NCI-H510A treated with DMSO at 0.1 percent for 48 hours (cell line): ENCODE results near the gene MARK3.
A peak's percentile ranks its signal among the peaks of the same experiment; 100 is the strongest.

Experiments used
- DNase-seq: peaks from one replicate; lab custom pipeline; 2025; lab: John Stamatoyannopoulos, UW

The MARK3 gene

DNA sequence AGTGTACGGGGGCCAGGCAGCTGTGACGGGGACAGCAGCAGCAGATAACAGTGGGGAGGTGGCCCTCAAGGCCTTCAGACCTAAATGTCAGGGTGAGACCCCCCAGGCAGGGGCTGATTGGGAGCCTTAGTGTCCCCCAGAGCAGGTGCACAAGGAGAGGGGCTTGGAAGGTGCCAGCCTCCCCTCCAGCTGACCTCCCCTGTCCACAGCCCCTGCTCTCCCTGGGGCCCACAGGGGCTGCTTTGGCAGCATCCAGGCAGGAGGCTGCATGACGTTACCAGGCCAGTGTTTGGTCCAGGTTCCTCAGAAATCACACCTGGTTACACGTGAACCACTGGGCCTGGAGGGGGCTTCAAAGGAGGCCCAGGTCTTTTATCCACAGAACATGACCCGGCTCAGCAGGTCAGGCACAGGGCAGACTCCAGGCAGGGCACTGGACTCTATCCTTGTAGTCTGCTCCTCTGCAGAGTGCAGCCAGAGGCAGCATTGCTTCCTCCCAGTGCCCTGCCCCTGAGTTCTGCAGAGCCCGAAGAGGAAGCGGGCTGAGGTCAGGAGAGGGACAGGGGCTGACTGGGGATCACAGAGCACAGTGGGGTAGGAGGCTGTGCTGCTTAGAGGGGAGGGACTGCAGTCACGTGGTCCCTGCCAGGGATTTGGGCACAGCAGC lies 141.2 kb downstream of the MARK3 start:
- DNase-seq: no peak

DNA sequence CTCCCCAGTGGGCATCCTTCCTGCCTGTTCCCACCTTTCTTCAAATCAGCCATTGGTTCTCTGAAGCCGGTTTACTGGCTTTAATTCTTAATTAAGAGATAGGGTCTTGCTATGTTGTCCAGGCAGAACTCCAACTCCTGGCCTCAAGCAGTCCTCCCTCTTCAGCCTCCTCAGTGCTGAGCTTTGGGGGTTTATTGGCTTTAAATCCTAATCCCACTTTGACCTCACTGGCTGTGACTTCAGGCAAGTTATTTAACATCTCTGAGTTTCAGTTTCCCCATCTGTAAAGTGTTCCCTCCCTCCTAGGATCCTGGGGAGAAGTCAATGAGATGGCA lies 141.7 kb downstream of the MARK3 start:
- no peak for DNase-seq

DNA sequence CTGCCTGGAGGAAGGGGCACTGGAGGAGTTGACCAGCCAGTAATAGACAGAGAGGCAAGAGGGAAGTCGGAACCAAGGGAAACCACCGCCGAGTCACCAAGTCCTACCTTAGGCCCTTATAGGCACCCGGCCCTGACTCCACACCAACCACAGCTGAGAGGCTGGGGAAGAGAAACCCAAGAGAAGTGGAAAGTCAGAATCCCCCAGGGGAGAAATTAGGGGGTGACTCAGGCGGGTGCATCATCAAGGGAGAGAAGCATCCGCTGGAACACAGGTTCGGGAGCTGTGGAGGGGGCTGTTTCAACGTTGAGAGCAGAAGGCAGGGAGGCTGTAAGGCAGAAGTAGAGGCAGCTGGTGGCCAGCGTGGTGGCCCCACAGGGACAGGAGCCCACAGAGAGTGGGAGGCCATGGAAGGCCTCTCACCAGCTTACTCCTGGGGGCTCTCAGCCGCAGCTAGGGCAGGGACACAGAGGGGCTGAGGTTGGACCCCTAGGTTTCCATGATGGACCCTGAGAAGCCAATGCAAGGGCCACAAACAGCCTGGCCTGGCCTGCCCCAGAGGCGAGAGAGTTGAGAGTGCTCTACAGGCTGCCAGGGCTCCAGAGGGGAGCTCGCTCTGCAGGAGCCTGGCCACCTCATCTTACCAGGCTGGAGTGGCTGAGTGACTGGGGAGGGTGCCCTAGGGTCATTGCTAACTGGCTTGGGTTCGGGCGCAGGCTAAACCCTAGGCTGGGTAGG lies 142.4 kb downstream of the MARK3 start:
- peak; percentile 25 for DNase-seq

DNA sequence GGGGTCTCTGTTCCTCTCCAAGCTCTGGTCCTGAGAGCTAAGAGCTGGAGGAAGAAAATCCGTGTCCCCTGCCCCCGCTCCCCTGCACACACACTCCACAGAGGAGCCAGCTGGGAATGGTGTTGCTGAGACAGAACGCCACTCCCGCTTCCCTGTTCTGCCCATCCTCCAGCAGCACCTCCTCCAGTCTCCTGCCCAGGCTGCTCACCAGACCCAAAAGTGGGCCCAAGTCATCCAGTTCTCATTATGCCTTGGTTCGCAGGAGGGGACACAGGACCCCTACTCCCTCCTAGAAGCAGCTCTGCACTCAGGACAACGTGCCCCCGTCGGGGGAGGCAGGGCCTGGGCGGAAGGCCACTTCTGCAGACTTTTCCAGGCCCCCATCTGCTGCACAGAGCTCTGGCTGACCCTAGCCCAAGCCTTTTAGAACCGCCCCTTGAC lies 143.0 kb downstream of the MARK3 start:
- no peak for DNase-seq

DNA sequence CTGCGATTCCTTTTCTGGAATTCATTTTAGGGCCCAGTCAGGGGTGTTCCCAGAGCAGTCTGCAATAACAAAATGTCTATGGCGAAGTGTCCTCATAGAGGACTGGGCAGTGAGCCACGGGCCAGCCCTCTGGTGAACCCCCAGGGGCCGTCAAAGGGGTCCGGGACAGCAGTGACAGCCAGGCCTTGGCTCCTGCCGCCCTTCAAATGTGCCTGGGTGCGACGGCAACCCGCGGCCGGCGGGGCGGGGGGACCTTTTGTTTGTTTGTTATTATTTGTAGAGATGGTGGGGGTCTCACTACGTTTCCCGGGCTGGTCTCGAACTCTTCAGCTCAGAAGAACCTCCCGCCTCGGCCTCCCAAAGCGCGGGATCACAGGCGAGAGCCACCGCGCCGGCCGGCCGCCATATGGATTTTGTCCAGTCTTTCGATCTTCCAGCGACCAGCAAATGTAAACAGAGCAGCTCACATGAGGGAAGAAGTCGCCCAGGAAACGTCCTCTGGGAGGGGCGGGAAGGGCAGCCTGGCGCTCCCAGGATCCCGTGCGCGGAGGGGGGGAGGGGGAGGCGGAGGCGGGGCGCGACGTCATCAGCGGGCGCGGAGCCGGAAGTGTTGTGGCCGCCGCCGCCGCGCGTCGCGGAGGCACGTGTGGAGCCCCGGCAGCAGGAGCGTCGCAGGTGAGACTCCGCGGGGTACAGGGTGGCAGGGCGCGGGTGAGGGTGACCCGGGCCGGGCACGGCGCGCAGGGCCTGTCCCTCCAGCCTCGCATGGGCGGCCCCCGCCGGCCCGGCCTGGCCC lies 143.6 kb downstream of the MARK3 start, which contains the start of gene TRMT61A:
TSS of gene TRMT61A (plus strand) at position 610 of the 796 bp plus-strand sequence. CDS start 783 bp downstream, outside the sequence.
- DNase-seq: peak; percentile 81

DNA sequence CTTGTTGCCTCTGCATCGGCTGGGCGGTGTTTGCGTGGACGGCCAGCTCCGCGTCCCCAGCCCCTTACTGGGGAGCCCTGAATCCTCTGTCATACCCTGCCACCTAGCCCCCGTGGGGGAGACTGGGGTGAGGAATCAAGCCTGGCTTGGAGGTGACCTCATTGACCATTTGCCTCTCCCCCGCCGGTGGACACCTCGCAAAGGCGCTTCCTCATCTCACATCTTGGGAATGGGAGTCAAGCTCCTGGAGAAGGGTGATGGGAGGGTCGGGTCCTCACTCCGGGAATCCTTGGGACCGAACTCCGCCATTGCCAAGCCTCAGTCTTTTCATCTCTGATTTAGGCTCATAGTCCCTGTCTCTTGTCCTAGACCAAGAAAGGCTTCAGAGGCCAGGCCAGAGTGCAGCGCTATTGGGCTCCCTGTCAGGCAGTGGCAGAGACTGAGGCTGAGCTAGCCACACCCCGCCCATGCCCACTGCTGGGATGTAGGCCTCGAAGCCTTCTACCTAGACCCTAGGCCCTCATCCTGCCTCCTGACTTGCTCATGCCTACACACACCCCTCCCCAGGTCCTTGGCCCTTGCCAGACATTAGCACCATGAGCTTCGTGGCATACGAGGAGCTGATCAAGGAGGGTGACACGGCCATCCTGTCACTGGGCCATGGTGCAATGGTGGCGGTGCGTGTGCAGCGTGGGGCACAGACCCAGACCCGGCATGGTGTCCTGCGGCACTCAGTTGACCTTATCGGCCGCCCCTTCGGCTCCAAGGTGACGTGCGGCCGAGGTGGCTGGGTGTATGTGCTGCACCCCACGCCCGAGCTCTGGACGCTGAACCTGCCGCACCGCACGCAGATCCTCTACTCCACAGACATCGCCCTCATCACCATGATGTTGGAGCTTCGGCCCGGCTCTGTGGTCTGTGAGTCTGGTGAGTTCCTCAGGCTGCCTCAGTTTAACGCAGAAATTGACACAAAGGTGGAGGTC lies 144.5 kb downstream of the MARK3 start:
- no peak for DNase-seq

DNA sequence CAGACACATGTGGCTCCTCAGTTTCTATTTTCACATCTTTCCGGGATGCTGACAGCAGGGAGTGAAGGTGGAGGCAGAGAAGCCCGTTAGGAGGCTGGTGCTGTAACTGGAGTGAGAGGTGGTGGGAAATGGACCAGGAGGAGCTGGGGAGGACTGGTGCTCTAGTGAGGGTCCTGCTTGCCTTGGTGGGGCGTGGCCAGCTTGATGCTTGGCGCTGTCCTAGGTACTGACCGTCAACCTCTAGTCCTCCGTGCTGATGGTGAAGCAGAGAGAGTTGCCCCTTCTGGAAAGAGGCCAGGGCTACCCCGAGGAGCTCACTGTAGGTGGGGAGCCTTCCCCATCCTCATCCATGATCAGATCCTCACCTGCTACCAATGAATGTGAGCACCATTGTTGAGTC lies 145.2 kb downstream of the MARK3 start:
- DNase-seq: no peak

- no peak for DNase-seq
Observed at GRCh38 chr14:103530831-103531230, 145.6 kb downstream of the MARK3 start.

DNA sequence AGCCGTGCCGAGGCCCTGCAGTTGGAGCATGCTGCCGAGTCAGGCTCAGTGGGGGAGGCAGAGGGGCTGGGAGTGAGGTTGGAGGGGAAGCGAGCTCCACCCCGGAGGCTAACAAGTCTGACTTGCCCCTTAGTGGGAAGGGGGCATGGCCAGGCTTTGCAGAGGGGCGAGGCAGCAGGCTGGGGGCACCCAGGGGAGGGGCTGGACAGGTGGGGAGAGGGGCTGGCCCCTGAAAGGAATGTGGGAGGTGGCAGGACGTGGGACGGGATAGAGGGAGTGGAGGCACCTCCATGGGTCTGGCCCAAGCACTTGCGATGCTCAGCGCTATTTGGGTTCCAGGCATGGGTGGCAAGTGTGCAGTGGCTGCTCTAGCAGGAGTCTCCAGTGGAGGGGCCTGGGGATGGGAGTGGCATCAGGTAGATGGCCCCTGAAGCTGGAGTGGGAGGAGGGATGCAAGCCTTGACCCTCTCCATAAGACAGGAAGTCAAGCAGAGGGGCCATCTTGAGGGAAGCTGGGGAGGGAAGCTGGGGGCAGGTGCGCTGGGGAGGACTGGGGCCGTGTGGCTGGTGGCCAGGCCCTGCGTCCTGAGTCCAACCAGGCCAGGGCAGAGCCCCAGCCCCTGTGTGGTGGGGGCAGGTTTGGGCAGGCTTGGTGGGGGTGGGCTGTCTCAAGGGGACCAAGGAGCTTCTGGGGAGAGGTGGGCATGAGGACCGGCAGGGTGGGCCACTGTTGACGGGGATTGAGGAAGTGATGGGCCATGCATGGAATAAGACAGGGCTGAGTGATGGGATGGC lies 146.4 kb downstream of the MARK3 start:
- DNase-seq: no peak

DNA sequence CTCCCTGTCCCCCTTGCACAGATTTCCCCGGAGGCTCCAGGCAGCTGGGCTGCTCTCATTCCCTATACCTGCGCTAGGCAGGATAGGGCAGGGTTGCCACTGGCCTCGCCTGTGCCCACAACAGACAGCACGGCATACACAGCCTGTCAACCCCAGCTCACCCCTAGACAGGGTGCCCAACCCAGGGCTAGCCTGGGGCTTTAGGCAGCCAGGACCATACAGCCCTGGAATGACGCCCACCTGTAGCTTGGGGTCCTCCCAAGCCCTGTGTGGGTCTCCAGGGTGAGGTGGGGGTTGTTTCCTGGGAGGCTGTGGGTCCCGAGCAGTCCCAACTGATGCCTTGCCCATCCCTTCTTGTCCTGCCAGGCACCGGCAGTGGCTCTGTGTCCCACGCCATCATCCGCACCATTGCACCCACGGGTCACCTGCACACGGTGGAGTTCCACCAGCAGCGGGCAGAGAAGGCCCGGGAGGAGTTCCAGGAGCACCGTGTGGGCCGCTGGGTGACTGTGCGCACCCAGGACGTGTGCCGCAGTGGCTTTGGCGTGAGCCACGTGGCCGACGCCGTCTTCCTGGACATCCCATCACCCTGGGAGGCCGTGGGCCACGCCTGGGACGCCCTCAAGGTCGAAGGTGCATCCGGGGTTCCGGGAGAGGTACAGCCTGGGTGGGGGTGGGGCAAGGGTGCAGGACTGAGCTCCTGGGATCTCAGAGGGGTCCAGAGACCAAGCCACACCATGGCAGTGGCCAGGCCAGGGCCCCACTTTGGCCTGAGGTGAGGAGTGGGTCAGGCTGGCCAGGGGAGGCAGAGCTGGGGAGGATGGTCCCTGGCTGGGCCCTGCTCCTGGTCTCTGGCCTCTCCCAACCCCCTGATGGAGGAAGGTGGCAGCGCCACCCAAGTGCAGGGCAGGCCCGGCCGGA lies 147.3 kb downstream of the MARK3 start:
- no peak for DNase-seq

GRCh38 chr14:103533137-103533998 lies 148.2 kb downstream of the MARK3 start:
- DNase-seq: no peak

GRCh38 chr14:103533999-103534575 lies 148.9 kb downstream of the MARK3 start:
- no peak for DNase-seq

GRCh38 chr14:103534576-103535061 lies 149.4 kb downstream of the MARK3 start:
- no peak for DNase-seq

DNA sequence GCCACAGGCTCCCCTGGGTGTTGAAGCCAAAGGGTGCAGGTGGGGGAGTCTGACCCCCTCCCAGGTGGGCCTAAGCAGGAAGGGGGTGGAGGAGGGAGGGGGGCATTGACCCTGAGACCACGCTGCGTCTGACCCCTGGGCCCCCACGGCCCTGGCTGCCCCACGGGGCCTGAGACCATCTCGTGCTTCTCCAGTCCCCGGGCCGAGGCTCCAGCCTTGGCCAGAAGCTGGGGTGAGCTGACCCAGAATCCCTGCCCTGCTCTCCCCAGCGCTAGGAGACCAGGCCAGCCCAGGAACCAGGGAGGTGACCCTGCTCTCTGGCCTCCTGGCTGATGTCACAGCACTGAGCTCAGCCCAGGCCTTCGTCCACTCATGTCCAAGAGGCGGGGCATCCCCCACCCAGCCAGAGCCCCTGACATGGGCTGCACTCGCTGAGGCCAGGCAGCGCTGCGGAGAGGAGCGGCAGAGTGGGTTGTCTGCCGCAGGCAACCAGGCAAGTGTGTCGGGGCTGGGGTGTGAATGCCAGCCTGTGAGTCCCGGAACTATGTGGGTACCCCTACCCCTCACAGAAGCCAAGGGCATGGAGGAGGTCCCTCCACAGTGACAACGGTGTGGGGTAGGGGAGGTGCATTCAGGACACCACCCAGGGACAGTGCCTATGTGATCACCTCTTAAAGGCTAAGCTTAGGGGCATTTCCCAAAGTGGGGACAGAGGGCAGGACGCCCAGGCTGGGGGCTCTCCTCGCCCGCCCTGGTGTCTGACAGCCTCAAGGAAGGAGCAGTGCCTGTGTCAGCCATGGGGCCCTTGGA lies 150.1 kb downstream of the MARK3 start:
- no peak for DNase-seq

DNA sequence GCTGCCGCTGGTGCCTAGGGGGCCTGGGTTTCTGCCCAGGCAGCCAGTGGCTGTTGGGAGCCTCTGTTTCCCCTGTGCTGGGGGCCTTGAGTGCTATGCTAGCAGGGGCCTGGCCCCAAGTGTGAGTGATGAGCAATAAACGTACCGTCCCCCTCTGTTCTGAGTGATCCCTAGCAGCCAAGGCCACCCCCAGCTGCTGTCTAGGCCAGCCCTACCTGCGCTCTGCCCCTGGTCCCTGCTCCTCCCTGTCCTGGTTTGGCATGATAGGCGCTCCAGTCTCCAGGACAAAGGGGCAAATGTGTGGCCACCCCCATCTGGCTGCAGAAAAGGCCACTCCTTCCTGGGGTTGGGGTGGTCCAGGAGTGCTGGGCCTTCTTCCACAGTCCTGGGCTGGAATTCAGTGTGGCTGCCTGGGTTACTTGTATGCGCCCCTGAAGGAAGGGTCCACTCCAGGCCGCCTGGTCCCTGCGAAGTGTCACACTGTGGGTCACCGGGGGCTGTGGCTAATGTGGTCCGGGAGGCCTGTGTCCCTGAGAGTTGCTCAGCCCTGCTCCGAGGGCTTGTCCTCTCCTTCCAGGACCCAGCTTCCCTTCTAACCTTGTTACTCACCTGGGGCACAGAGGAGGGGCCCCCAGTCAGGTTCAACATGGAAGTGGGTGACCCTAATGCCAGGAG lies 150.8 kb downstream of the MARK3 start:
- DNase-seq: no peak

DNA sequence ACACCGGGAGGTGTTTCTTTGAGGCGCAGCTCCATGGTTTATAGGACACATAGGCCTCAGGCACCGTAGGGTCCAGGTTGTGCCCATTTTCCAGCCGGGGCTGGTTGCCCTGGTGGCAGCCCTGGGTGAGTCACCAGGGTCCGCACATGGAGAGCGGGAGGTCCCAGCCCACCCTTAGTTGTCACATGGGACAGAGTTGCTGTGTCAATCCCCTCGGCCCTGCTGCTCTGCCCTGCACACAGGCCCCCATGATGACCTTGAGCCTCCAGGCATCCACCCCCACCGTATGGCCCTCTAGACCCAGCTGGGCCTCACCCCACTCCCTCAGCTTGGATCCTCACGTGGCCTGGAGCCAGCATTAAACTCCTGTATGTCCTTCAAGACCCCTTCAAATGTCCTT lies 151.5 kb downstream of the MARK3 start:
- DNase-seq: no peak
